Hepatocyte (in vitro differentiated cells): Measurements from ENCODE around the gene MAP3K4.

Source experiments
- EZH2 ChIP-seq: fragments of 200-600 bp; sonication (generic); IDR thresholded peaks from 2 replicates; pipeline ENCODE4 v1.6.1; 2016; ENCODE audit warnings: antibody characterized with exemption, mild to moderate bottlenecking, borderline replicate concordance
- EZH2phosphoT487 ChIP-seq: fragments of 200-600 bp; sonication (generic); IDR thresholded peaks from one replicate; pipeline ENCODE4 v1.6.1; 2018; ENCODE audit warnings: antibody characterized with exemption, mild to moderate bottlenecking, low read depth, moderate library complexity; ENCODE audit not compliant: unreplicated experiment, severe bottlenecking
- TF ChIP-seq, protein P1 (sequence below): fragments of 200-600 bp; sonication (generic); IDR thresholded peaks from 2 replicates; pipeline ENCODE4 v1.5.1; 2016; ENCODE audit warnings: antibody characterized with exemption, mild to moderate bottlenecking; ENCODE audit not compliant: poor library complexity

DNA sequence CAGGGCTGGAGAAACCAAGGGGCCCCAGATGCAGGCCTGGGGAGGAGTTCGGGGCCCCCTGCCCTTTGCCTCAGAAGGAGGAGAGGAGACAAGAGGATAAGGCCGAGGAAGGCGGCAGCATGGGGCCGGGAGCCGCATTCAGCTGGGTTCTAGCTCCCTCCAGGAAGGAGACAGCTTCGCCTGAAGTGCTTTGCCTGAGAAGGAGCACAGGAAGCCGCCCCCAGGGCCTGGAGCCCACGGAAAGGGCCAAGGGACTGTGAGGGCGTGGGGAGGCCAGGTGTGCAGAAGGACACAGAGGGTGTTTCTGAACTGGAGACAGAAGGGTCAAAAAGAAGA, 160.9 kb downstream of the MAP3K4 start:
- TF ChIP-seq, protein P1, sequence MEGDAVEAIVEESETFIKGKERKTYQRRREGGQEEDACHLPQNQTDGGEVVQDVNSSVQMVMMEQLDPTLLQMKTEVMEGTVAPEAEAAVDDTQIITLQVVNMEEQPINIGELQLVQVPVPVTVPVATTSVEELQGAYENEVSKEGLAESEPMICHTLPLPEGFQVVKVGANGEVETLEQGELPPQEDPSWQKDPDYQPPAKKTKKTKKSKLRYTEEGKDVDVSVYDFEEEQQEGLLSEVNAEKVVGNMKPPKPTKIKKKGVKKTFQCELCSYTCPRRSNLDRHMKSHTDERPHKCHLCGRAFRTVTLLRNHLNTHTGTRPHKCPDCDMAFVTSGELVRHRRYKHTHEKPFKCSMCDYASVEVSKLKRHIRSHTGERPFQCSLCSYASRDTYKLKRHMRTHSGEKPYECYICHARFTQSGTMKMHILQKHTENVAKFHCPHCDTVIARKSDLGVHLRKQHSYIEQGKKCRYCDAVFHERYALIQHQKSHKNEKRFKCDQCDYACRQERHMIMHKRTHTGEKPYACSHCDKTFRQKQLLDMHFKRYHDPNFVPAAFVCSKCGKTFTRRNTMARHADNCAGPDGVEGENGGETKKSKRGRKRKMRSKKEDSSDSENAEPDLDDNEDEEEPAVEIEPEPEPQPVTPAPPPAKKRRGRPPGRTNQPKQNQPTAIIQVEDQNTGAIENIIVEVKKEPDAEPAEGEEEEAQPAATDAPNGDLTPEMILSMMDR, result no peak
- TF ChIP-seq EZH2, result no peak
- no peak for TF ChIP-seq EZH2phosphoT487
